ENCODE results near the gene DLGAP1. TPM values are rescaled to one million over a fixed set of nuclear protein-coding genes. Genes with fewer than 3 reads are reported as not detected.
"Not testable (repeated sequence)": the region's sequence is repeated elsewhere in the genome, so short reads cannot be mapped to it uniquely, and the experiment has no call there.

The DLGAP1 gene
- total RNA-seq, 1 experiment from 2014 or later = 2.9 TPM

DNA sequence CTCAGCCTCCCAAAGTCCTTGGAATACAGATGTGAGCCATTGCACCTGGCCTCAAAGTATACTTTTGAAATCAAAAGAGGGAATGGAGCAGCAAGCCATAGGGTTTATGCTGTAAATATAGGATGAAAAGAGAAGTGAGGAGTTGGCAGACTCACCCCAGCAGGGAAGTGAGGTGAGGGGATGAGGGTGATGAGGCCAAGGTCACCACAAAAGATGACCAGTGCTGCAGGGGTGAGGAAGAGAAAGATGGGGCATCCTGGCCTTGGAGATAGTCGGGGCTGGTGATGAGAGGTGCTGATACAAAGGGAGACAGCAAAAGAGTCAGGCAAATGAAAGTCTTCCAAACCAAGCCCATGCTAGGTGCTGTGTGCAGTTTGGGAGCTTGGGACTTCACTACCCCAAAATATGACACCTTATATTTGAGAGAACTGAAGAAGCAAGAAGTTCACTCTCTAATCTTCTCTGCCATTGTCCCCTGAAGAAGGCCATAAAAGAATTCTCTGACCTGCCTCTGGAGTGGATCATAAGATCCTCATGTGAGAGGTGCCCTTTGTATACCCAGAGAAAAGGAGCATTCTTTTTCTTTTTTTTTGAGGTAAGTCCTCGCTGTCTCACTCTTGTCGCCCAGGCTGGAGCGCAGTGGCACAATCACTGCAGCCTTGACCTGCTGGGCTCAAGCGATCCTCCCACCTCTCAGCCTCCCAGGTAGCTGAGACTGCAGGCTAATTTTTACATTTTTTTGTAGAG is 974.1 kb downstream of the DLGAP1 start:
- DNase-seq (ENCODE audit: low read depth) = no peak

DNA sequence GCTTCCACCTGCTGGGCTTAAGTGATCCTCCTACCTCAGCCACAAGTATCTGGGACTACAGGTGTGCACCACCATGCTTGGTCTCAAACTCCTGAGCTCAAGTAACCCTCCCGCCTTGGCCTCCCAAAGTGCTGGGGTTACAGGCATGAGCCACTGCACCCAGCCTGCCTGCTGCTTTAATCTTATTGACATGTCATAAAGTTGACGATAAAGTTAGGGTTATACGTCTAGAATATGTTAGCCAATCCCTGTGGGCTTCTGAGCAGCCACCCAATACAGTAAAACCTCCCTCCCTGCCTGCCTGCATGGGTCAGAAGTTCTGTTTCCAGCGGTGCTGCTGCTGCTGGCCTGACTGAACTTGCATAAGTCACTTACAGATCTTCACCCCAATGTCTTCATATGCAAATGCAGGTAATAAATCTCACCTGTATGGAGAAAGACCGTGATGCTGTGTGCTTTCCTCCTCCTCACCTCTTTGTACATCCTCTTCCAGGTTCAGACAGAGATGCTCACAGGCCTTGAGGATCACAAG is 975.1 kb downstream of the DLGAP1 start:
- DNase-seq (ENCODE audit: low read depth) = no peak

DNA sequence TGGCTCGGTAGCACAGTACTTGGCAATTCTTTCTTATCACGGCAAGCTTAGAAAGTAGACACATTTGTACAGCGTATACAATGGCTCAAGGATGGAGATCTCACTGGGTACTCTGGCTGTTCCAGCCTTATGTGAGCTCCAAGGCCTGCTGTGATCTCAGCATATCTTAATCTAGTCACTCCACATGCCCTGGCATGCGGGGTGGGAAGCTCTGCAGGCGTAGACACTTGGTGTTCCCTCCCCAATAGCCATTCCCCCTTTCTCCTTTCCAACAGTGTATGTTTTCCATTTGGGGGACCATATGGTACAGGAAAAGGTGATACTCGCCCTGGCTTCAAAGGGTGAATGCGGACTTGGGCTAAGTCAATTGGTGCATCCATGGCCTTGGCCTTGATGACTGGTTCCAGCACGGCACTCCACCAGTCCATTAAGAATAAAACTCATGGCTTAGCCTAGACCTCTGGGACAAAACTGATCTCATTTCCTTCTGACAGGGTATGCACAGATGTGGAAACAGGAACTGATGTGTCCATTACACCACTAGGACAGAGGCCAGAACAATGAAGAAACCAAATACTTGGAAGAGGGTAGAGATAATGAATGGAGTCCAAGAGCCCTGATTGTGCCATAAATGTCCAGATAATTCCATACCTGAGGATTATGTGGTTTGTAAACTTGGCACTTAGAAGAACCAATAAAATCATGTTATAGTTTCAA is 976.7 kb downstream of the DLGAP1 start:
- no peak for DNase-seq (ENCODE audit: low read depth)

DNA sequence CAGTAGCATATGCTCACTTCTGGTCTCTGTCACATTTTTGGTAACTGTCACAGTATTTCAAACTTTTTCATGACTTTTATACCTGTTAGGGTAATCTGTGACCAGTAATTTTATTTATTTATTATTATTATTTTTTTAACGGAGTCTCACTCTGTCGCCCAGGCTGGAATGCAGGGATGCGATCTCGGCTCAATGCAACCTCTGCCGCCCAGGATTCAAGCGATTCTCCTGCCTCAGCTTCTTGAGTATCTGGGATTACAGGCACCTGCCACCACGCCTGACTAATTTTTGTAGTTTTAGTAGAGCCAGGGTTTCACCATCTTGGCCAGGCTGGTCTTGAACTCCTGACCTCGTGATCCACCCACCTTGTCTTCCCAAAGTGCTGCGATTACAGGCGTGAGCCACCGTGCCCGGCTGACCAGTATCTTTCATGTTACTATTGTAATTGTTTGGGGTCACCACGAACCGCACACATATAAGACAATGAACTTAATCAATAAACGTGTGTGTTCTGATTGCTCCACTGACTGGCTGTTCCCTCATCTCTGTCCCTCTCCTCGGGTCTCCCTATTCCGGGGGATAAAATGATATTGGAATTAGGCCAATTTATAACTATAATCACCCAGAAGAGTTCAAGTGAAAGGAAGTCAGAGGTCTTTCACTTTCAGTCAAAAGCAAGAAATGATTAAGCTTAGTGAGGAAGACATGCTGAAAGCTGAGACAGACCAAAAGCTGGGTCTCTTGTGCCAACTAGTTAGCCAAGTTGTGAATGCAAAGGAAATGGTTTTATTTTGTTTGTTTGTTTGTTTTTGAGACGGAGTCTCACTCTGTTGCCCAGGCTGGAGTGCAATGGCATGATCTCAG is 982.2 kb downstream of the DLGAP1 start:
- DNase-seq (ENCODE audit: low read depth) = no peak

DNA sequence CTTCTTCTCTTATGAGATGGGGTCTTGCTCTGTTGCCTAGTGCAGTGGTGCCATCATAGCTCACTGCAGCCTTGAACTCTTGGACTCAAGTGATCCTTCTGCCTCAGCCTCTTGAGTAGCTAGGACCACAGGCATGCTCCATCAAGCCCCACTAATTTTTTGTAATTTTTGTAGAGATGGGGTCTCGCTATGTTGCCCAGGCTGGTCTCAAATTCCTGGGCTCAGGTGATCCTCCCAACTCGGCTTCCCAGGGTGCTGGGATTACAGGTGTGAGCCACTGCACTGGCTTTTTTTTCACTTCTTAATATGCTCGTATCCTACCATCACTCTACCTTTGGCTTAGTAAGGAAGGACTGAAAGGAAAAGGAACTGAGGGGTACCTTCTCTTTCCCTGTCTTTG is 983.0 kb downstream of the DLGAP1 start:
- not testable (repeated sequence) for DNase-seq (ENCODE audit: low read depth)

DNA sequence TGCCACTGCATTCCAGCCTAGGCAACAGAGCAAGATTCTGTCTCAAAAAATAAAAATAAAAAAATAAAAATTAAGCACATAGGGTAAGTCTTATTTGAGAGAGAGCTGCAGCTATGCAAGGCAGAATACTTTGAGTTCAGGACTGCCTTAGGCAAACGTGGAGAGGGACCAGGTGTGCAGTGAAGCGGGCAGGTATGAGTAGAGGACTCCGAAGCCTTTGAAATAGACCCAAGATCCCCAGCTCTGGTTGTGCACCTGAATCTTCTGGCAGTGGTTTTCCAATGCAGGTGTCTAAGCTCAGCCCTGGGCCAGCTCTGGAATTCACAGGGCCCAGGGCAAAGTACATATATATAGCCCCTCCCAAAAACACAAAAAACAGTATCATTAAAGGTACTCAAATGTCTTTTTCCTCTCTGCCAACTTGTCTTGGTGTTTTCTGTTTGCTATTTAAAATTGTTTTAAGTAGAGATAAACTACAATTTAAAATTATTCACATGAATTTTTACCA is 983.9 kb downstream of the DLGAP1 start:
- no peak for DNase-seq (ENCODE audit: low read depth)

DNA sequence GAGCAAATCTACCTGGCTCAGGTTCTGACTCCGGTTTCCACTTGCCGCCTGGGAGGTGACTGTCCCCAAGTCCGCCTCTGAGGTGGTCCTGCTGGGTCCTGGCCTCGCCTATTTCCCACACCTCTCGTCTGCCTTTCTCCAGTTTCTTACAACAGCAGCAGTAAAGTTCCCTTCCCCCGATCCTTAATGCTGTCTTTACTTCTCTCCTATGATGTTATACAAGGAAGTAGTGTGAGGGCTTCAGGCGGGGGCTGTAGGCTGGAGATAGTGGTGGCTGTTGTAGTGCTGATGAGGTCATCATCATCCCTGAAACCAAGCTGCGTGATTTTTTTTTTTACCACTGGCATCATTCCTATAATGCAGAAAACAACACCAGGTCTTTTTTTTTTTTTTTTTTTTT is 986.3 kb downstream of the DLGAP1 start:
- DNase-seq (ENCODE audit: low read depth) = no peak

DNA sequence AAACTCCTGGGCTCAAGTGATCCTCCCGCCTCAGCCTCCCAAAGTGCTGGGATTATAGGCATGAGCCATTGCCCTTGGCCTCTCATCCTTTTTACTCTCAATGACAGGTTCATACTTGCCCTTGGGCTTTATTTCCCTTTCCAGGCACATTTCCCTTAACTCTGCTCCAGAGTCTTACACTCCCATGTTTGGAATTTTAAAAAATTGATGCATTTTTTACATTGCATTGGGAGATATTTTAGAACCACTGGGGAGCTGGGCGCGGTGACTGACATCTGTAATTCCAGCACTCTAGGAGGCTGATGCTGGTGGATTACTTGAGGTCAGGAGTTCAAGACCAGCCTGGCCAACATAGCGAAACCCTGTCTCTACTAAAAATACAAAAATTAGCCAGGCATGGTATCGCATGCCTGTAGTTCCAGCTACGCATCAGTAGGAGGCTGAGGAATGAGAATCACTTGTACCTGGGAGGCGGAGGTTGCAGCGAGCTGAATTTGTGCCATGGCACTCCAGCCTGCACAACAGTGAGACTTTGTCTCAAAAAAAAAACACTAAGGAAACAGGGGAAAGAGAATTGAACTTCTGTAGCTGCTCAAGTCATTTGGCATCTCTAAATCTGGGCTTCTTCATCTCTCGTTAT is 986.9 kb downstream of the DLGAP1 start:
- DNase-seq (ENCODE audit: low read depth) = no peak

DNA sequence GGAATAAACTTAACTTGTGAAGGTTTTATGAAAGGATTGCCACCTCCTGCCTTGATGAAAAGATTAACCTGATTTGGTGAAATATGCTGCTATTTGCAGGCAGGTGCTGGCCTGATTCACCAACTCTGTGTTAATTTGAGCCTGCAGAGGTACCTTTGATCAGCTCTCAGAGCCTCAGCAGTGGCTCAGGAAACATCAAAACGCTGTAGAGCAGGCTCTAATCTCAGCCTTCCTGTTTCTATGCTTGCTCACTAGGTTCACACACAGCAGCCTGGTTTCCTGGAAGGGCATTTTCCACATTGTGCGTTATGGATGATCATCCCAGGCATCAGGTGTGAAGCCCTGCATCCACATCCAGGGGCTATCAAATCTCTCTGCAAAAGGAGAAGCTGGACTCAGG is 988.2 kb downstream of the DLGAP1 start:
- no peak for DNase-seq (ENCODE audit: low read depth)

DNA sequence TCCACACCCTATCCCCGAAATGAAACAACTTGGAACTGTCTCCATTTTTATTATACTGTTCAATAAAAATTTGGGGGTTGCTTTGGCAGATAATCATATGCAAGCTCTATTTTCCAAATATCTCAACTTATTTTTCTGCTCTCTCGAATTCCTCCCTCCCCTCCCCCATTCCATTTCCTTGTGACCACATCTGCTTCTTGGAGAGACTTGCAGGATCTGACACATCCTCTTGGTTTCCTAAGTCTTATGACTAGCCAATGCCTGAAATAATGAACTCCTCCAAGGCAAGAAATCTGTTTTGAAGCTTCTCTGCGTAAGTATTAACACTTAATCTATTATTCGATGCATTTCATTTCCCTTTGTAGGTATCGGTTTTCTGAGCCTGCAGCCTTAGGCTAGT is 989.1 kb downstream of the DLGAP1 start:
- DNase-seq (ENCODE audit: low read depth) = peak; percentile 36

DNA sequence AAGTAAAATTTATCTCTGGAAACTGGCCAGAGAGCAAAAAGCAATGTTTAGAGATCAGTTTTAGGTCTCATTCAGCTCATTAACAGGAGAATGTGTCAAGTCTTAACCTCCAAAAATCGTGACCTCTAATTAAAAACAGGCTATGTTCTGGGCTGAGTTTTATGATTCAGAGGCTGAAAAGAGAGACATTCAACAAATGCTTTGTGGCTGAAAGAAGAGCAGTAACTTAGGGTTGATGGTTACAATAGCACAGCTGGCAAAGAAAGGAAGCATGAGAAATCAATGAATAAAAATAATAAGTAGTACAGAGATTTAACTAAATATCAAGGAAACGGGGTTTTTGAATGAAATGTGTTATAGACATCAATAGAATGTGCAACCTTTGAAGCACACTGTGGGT is 992.1 kb downstream of the DLGAP1 start:
- DNase-seq (ENCODE audit: low read depth) = no peak

DNA sequence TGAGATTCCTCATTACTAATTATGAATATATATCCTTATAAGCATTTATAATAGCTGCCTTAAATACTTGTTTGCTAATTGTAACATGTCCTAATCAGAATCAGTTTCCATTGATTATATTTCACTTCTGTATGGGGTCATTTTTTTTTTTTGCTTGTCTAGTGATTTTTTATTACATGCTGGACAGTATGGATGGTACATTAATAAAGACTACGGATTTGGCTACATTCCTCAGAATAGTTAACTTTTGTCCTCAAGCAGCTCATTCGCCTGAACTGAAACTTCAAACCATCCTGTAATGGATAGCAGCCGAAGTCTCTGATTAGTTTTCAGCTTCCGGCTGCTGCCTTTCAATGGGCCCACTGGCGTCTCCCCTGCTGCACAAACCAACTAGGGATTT is 993.4 kb downstream of the DLGAP1 start:
- no peak for DNase-seq (ENCODE audit: low read depth)

DNA sequence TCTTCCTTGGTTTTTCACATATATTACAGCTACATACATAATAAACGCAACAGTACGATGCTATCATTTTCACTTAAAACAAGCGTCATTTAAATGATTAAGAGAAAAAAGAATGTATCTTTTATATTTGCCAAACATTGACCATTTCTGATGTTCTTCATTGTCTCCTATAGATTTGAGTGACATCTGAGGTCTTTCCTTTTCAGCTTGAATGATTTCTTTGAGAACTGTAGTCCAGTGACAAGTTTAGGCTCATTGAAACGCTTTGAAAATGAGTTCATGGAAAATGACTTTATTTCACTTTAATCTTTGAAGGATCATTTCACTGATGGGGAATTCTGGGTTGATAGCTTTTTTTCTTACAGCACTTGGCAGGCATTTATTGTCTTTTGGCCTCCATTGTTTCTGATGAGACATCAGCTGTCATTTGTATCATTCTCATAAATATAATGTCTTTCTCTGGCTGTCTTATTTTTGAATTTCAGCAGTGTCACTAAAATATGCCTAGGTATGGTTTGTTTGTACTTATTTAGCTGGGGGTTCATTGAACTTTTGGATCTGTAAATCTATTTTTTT is 994.2 kb downstream of the DLGAP1 start:
- no peak for DNase-seq (ENCODE audit: low read depth)

DNA sequence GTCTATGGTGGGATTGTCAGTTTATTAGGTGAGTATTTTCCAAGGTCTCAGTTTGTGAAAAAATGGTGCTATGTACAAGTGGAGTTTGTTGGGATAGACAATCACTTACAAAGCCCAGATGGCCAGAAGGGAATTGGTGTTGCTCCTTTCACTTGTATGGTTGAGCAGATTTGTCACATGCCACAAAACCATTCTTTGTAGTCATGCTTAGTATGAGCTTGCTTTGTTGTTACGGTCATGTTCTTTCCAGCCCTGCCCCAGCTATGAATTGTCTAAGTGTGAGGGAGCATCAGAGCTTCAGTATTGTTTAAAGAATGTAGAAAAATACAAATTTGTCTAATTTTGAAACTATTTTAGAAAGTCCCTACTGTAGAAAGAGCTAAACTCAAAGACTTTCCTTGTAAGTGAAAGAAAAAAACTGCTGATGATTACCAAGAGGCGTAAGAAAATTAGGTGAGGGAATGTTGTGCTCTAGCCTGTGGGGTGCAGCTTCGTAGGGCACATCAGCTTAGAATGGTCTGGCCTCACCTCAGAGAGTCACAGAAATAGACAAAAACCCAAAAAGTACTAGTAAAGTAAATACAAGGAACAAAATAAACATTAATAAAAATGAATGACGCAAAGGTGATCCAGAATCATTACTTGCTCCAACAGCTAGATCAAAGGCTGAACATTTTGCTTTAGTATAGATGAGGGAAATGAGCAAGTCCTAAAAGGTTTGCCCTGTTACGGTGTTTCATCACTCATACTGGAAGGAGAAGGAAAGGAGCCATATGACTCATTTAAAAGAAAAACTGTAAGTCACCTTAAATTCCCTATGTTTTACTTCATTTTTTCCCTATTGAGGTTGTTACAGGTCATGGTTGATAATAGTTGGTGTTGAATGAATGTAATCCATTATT is 995.9 kb downstream of the DLGAP1 start:
- no peak for DNase-seq (ENCODE audit: low read depth)

DNA sequence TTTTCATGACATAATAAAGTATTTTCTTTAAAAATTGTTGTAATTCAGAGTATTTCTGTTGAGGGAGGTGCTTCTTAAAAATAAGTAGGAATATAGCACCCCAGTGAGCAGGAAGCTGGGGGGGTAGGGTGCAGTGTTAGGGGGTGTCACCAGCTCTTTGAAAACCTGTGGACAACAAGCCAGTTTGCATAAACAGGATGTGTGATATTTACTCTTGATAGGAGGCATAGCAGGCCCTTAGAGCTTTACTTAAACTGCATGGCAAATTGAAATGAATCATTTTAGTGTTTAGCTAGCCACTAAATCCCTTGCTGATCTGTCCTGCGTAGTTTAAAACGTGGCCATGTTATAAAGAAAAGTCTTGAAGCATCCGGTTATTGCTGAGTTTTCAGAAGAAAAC is 996.7 kb downstream of the DLGAP1 start:
- DNase-seq (ENCODE audit: low read depth) = no peak

DNA sequence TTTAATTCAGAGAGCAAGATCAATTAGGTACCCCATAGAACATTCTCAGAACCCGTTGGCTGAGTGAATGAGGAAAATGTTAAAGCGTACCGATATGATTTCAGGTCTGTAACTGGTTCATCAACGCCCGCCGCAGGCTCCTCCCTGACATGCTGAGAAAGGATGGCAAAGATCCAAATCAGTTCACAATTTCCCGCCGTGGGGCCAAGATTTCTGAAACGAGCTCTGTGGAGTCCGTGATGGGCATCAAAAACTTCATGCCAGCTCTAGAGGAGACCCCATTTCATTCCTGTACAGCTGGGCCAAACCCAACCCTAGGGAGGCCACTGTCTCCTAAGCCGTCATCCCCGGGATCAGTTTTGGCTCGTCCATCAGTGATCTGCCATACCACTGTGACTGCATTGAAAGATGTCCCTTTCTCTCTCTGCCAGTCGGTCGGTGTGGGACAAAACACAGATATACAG is 997.8 kb downstream of the DLGAP1 start:
- no peak for DNase-seq (ENCODE audit: low read depth)

DNA sequence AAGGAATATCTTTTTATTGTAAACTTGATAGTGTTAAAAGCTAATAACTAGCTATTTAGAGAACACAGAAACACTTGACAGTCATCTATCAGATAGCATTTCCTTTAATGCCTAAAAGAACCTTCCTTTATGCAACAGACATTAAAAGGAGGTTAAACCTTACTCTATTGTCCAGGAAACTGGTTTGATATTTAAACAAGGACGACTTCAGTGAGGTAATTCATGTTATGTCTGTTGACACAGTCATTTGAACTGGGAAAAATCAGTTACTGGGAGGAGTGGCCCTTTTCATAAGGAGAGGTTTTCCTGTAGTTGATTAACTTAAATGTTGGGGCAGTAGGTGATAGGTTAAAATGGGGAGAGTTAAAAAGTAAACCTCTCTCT is 998.4 kb downstream of the DLGAP1 start:
- no peak for DNase-seq (ENCODE audit: low read depth)

DNA sequence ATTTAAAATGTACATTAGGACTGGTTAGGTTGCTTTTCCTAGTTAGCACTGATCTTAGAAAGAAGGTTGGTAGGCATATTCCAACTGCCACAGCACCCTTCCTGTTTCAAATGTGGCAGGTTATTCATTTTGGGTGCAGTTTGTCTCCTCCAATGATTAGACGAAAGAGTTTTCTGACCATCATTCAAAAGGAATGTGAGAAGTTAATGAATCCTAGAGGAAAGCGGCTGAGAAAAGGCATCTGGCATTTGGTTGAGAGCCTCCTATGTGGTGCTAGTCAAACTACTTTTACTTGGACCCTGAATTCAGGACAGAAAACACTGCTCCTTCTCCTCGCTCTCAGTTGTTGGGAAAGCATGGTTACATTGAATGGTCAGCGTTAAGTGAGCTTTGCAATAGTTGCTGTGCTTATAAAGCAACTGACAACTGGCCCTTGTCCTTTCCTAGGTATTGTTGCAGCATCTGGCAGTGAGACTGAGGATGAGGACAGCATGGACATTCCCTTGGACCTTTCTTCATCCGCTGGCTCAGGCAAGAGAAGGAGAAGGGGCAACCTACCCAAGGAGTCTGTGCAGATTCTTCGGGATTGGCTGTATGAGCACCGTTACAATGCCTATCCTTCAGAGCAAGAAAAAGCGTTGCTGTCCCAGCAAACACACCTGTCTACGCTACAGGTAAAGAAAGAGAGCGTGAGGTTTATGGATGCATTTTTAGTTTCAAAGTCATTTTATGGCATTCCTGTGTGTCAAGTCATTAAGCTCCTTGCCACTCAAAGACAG is 999.0 kb downstream of the DLGAP1 start:
- no peak for DNase-seq (ENCODE audit: low read depth)

DNA sequence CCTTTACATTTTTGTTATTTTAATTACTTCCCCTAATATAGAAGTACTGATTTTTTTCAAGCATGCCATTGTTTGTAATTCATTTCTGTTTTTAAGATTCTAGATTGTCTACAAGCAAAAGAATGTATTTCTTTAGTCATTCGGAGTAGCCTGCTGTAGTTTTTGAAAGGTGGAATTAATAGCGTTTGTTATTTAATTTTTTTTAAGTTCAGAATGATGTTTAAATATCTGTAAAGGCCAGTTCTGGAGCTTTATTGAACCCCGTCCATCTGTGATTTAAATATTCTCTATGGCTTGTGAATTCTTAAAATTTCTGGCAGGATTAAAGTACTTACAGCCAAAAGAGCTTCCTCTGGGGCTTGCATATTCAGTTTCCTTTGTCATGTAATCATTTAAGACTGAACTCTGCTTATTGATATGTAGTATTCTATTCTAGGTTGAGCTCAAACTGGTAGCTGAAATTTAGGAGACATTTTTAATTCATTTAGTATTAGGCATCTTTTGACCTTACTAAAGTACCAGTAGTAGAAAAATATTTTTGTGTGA is 999.9 kb downstream of the DLGAP1 start:
- no peak for DNase-seq (ENCODE audit: low read depth)
